Upper lobe of right lung (tissue), 1 donor: Measurements from ENCODE around the gene DIPK1B. TPM values are rescaled to one million over a fixed set of nuclear protein-coding genes. Genes with fewer than 3 reads are reported as not detected.

ENCODE experiments used
- ATAC-seq: fragments of 200-7000 bp; cut with Tn5 transposase; one replicate; pipeline ENCODE4 v1.9.1; 2020; ENCODE audit warnings: mild to moderate bottlenecking, moderate library complexity
- DNase-seq: peaks from one replicate; pipeline ENCODE4 v3.0.0-alpha.2; 2020
- H3K27ac ChIP-seq: fragments of 200-600 bp; one replicate; pipeline ENCODE4 v1.8.0; 2022
- H3K27me3 ChIP-seq: fragments of 200-600 bp; one replicate; pipeline ENCODE4 v1.8.0; 2022; ENCODE audit warnings: mild to moderate bottlenecking
- H3K36me3 ChIP-seq: fragments of 200-600 bp; one replicate; pipeline ENCODE4 v1.8.0; 2022
- H3K4me1 ChIP-seq: fragments of 200-600 bp; one replicate; pipeline ENCODE4 v1.8.0; 2022
- H3K4me3 ChIP-seq: fragments of 200-600 bp; one replicate; pipeline ENCODE4 v1.8.0; 2022; ENCODE audit warnings: mild to moderate bottlenecking
- H3K9me3 ChIP-seq: fragments of 200-600 bp; one replicate; pipeline ENCODE4 v1.8.0; 2022
- CTCF ChIP-seq: fragments of 200-600 bp; IDR thresholded peaks from one replicate; pipeline ENCODE4 v1.8.0; 2022; ENCODE audit warnings: antibody characterized with exemption
- intact Hi-C: fragments of 100-400 bp; cut with DNase I; formaldehyde crosslinking; loops from one replicate; pipeline ENCODE4 v1.11.0; 2022
- total RNA-seq: library from RNA; stranded (reverse); fragmentation: NEBNext Ultra II Directional; extraction: Animal tissue kit (Norgen Biotek cat#: 25700); gene quantifications from one replicate; pipeline ENCODE4 v1.2.1, GENCODE V29; 2021
- donor health status: DM: no; HTN: yes; CAD: no; lungs with severe emphysema.

DIPK1B gene
- total RNA-seq, 1 donor from 2014 or later = 17.7 TPM

DNA sequence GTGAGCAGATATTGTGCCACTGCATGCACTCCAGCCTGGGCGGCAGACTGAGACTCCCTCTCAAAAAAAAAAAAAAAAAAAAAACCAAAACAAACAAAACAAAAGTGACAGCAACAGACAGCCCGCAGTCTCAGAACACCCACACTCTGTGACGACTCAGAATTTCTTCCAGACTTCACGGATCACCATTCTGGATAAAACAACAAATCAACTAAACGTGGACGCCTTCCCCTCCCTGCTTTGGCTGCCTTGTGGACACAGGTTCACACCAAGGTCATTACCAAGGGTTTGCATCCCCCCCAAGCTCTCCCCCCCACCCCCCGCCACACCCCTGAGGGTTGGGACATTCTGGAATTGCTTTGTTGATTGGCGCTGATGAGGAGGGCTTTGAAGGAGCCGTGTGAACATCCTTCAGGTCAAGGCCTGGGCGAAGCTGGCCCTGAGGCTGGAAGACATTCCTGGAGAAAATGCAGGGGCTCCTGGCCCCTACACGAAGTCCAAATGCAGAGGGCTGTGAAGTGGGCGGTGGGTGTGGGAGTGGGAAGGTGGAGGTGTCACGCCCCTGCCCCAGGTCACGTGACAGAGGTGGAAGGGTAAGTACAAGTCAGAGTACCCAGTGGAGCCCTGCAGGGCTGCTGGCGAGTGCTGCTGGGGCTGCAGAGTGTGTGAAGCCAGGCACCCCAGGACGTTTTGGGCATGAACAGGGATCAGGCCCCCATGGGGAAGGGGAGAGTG lies 20.2 kb downstream of the DIPK1B start:
- Histone ChIP-seq H3K4me1 (no peaks in the 10 kb centered on the region), H3K9me3 (no peaks in the 10 kb centered on the region), H3K36me3 (no peaks in the 10 kb centered on the region), H3K27me3 (no peaks in the 10 kb centered on the region), H3K27ac (no peak overlapping the region), H3K4me3 (no peak overlapping the region)
- intact Hi-C loops = no loop called here
- no peak for TF ChIP-seq CTCF
- ATAC-seq = no peak
- no peak for DNase-seq

GRCh38 chr9:136733611-136734010 lies 21.2 kb downstream of the DIPK1B start:
- Histone ChIP-seq H3K9me3 (no peaks in the 10 kb centered on the region), H3K27ac (no peak overlapping the region), H3K4me1 (no peaks in the 10 kb centered on the region), H3K36me3 (no peaks in the 10 kb centered on the region), H3K27me3 (no peaks in the 10 kb centered on the region), H3K4me3 (no peak overlapping the region)
- DNase-seq (no peak), ATAC-seq (no peak)
- no peak for TF ChIP-seq CTCF
- intact Hi-C loops = no loop called here

DNA sequence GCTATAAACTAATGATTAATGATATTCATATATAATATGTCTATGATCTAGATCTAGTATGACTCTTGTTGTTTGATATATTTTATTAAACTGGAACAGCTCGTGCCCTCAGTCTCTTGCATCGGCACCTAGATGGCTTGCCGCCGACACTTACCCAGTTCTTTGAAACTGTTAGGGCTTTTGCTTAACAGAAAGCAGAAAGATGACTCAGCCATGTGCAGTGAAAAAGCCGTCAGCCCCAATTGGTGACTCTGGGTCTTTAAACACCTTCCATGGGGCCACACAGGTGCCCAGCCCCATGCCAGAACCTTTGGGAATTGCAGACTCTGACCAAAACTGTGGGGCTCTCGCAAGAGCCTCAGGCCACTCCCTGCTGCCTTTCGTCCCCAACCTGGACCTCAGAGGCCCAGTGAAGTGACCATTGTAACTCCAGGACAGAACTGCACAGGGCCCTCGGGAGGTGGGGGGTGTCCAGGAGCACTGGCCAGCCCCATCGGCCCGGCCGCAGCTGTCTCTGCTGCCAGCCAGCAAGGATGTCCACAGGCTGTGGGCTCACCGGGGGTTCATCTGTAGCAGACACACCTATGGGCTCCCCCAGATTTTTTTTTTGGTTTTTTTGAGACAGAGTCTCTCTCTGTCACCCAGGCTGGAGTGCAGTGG lies 22.6 kb downstream of the DIPK1B start:
- ATAC-seq (no peak), DNase-seq (no peak)
- H3K36me3 ChIP-seq = no peaks in the 10 kb centered on the region
- H3K4me3 ChIP-seq = no peak overlapping the region
- no peak overlapping the region for H3K27ac ChIP-seq
- no peaks in the 10 kb centered on the region for H3K9me3 ChIP-seq
- no peaks in the 10 kb centered on the region for H3K27me3 ChIP-seq
- intact Hi-C loops = no loop called here
- no peaks in the 10 kb centered on the region for H3K4me1 ChIP-seq
- TF ChIP-seq CTCF = no peak

DNA sequence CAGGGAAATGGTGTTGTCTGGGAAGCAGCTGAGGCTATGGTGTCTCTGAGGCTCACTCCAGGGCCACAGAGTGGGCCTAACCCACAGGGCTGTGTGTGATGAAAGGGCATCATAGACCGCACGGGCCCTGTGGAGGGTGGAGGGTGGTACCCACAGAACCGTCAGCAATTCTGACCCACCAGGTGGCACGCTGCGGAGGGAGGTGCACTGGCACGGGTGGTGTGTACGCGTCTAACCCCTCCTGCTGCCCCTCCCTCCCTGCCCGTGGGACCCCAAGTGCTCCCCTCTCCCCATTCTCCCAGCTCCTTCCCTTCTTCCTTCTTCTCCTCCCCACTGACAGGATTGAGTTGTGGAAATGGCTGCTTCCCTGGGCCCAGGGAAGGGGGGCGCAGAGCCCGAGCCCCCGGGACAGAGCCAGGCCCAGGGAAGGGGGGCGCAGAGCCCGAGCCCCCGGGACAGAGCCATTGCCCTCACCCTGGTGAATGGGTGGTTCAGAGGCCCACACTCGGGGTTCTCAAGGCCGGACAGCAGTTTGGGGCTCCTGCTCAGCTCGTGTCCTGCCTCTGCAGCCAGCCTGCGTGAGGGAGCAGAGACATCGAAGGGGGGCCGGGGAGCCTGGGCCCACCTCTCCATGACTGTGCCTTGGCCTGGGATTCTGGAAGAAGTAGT lies 23.6 kb downstream of the DIPK1B start:
- no peak for TF ChIP-seq CTCF
- no peak overlapping the region for H3K27ac ChIP-seq
- no peaks in the 10 kb centered on the region for H3K9me3 ChIP-seq
- intact Hi-C loops = no loop called here
- ATAC-seq = no peak
- no peaks in the 10 kb centered on the region for H3K36me3 ChIP-seq
- DNase-seq = no peak
- no peak overlapping the region for H3K4me3 ChIP-seq
- H3K27me3 ChIP-seq = no peaks in the 10 kb centered on the region
- peaks cover under 1% of the 10 kb centered on the region for H3K4me1 ChIP-seq

DNA sequence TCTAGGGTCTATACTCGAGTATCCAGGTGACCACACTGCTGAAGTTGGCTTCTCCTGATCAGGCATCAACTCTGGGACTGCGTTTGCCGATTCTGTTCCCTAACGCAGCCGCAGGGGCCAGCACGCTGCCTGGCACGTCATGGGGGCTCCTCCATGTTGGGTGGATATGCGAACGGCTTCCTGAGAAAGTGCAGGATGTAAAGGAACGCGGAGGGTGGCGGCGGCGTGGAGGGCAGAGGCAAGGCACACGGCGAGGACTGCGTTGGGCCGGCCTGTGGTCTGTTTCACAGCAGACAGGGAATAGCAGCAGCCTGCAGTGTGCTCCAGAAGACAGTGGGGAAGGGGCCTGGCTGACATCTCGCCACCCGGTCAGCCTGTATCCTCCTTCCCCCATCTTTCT lies 26.6 kb downstream of the DIPK1B start:
- Histone ChIP-seq H3K4me1 (peaks cover 17% of the 10 kb centered on the region), H3K27ac (no peak overlapping the region), H3K4me3 (no peak overlapping the region), H3K9me3 (no peaks in the 10 kb centered on the region), H3K36me3 (no peaks in the 10 kb centered on the region), H3K27me3 (peaks cover 26% of the 10 kb centered on the region)
- intact Hi-C loops = no loop called here
- ATAC-seq (no peak), DNase-seq (no peak)
- TF ChIP-seq CTCF = no peak
